Smooth muscle cell (in vitro differentiated cells): ENCODE results near the gene TSPAN18. TPM values are rescaled to one million over a fixed set of nuclear protein-coding genes. Genes with fewer than 3 reads are reported as not detected.

Experiments
- DNase-seq: peaks from one replicate; lab custom pipeline; 2025; ENCODE audit not compliant: unreplicated experiment; lab: John Stamatoyannopoulos, UW
- H2AFZ ChIP-seq: fragments of 200-600 bp; sonication (generic); 2 replicates; pipeline ENCODE4 v1.6.0; 2016; ENCODE audit warnings: antibody characterized with exemption, low read depth, mild to moderate bottlenecking
- H3F3A ChIP-seq: fragments of 200-600 bp; sonication (generic); 2 replicates; pipeline ENCODE4 v1.6.0; 2017; ENCODE audit warnings: antibody characterized with exemption, low read depth
- H3K27ac ChIP-seq: fragments of 200-600 bp; sonication (generic); 2 replicates; pipeline ENCODE4 v1.5.1; 2016; ENCODE audit warnings: low read depth, mild to moderate bottlenecking
- H3K27me3 ChIP-seq: fragments of 200-600 bp; sonication (generic); 2 replicates; pipeline ENCODE4 v1.6.1; 2016; ENCODE audit warnings: low read depth, mild to moderate bottlenecking
- H3K36me3 ChIP-seq: fragments of 200-600 bp; sonication (generic); 2 replicates; pipeline ENCODE4 v1.5.1; 2016; ENCODE audit warnings: low read depth
- H3K4me1 ChIP-seq: fragments of 200-600 bp; sonication (generic); 2 replicates; pipeline ENCODE4 v1.5.1; 2016; ENCODE audit warnings: low read depth
- H3K4me2 ChIP-seq: fragments of 200-600 bp; sonication (generic); 2 replicates; pipeline ENCODE4 v1.6.0; 2016; ENCODE audit warnings: mild to moderate bottlenecking
- H3K4me3 ChIP-seq: fragments of 200-600 bp; sonication (generic); 2 replicates; pipeline ENCODE4 v1.5.1; 2016; ENCODE audit warnings: mild to moderate bottlenecking
- H3K79me2 ChIP-seq: fragments of 200-600 bp; sonication (generic); 2 replicates; pipeline ENCODE4 v1.6.0; 2016; ENCODE audit warnings: low read depth, mild to moderate bottlenecking
- H3K9ac ChIP-seq: fragments of 200-600 bp; sonication (generic); 2 replicates; pipeline ENCODE4 v1.6.0; 2016; ENCODE audit warnings: low read depth
- H3K9me3 ChIP-seq: fragments of 200-600 bp; sonication (generic); replicated peaks from 2 replicates; pipeline ENCODE4 v1.5.1; 2016; ENCODE audit warnings: low read depth
- H4K20me1 ChIP-seq: fragments of 200-600 bp; sonication (generic); 2 replicates; pipeline ENCODE4 v1.6.0; 2016; ENCODE audit warnings: low read depth
- WGBS: methylation state at CpG from one replicate; pipeline ENCODE4 v1.1.7; 2016; ENCODE audit warnings: low lambda C conversion rate; 5-methylcytosine and 5-hydroxymethylcytosine counted together
- polyA plus RNA-seq: library from polyadenylated mRNA; unstranded; fragments of >200 nt; fragmentation: Nextera tagmentation; extraction: Ambion mirVana; gene quantifications from 2 replicates; pipeline ENCODE4 v1.2.1, GENCODE V29; 2016
- total RNA-seq: library from RNA; depleted of rRNA; stranded (reverse); fragments of >200 nt; gene quantifications from 2 replicates; pipeline ENCODE4 v1.2.3, GENCODE V29; 2014
- TF ChIP-seq, protein P1 (sequence below): fragments of 200-600 bp; sonication (generic); IDR thresholded peaks from 2 replicates; pipeline ENCODE4 v1.5.1; 2017; ENCODE audit warnings: borderline replicate concordance, mild to moderate bottlenecking, antibody characterized with exemption; ENCODE audit not compliant: insufficient read depth, poor library complexity, severe bottlenecking

The TSPAN18 gene
- total and polyA plus RNA-seq, 2 experiments from 2014 or later, result 3.4 to 15.3 TPM

DNA sequence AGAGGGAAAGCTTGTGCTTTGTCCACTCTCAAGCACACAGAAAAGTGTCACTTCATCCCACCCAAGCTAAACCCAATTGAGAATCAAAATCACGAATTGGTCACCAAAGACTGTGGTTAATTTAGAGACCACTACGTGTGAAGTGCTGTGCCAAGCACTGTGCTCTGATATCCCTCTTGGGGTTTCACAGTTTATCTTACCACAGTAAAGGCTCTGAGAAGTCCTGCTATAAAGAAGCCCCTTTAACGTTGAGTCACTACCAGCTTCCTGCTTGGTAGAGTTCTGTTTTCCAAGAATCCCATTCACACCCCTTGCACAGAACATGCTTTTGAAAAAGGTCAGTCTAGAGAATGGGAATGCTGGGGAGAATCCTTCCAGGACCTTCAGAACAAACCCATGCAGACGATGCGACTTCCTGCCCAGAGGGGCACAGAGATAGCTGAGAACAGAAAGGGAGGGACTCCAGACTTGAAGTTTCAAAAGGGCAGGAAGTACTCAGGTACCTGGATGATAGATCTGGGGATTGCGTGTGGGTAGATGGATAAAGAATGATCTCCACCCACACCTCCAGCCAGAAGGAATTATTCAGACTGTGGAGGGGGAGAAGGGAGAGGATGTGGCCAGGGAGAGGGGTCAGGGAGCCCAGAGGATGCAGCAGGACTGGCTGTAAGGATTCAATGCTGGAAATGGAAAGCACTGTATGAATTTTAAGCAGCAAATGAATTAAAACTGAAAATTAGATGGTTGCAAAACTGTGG is 18.1 kb upstream of the TSPAN18 start:
- Histone ChIP-seq H3K4me2 (no peak overlapping the region), H3K4me3 (no peak overlapping the region), H3K79me2 (no peaks in the 10 kb centered on the region), H3F3A (no peaks in the 10 kb centered on the region), H3K9ac (no peak overlapping the region), H4K20me1 (no peaks in the 10 kb centered on the region), H3K27ac (no peak overlapping the region), H3K9me3 (no peaks in the 10 kb centered on the region), H3K27me3 (no peaks in the 10 kb centered on the region), H3K4me1 (peaks cover 18% of the 10 kb centered on the region), H2AFZ (no peak overlapping the region), H3K36me3 (no peaks in the 10 kb centered on the region)
- DNase-seq, result no peak
- TF ChIP-seq, protein P1, sequence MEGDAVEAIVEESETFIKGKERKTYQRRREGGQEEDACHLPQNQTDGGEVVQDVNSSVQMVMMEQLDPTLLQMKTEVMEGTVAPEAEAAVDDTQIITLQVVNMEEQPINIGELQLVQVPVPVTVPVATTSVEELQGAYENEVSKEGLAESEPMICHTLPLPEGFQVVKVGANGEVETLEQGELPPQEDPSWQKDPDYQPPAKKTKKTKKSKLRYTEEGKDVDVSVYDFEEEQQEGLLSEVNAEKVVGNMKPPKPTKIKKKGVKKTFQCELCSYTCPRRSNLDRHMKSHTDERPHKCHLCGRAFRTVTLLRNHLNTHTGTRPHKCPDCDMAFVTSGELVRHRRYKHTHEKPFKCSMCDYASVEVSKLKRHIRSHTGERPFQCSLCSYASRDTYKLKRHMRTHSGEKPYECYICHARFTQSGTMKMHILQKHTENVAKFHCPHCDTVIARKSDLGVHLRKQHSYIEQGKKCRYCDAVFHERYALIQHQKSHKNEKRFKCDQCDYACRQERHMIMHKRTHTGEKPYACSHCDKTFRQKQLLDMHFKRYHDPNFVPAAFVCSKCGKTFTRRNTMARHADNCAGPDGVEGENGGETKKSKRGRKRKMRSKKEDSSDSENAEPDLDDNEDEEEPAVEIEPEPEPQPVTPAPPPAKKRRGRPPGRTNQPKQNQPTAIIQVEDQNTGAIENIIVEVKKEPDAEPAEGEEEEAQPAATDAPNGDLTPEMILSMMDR, result no peak
- WGBS, result 71% methylated on average over 6 of the region's 6 CpGs

DNA sequence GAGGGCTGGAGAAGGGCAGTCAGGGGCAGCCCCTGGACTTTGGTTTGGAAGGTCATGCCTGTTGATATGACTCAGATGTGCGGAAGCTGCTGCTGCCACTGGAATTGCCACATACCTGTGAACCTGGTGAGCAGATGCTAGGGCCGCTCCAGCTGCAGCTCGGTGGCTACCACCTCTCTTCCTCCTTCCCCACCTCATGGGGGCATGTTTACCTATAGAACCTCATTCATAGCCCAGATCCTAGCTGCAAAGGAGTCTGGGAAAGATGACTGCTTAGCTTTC is 17.5 kb upstream of the TSPAN18 start:
- no peak overlapping the region for H3K27ac ChIP-seq
- no peaks in the 10 kb centered on the region for H3K27me3 ChIP-seq
- H3K79me2 ChIP-seq, result no peaks in the 10 kb centered on the region
- H3K9ac ChIP-seq, result no peak overlapping the region
- WGBS, result 84% methylated on average over 3 of the region's 3 CpGs
- H3K4me2 ChIP-seq, result no peak overlapping the region
- peaks cover 18% of the 10 kb centered on the region for H3K4me1 ChIP-seq
- no peak overlapping the region for H3K4me3 ChIP-seq
- no peak overlapping the region for H2AFZ ChIP-seq
- no peaks in the 10 kb centered on the region for H3K36me3 ChIP-seq
- TF ChIP-seq, protein P1, result no peak
- no peaks in the 10 kb centered on the region for H3F3A ChIP-seq
- no peak for DNase-seq
- H4K20me1 ChIP-seq, result no peaks in the 10 kb centered on the region
- no peaks in the 10 kb centered on the region for H3K9me3 ChIP-seq

DNA sequence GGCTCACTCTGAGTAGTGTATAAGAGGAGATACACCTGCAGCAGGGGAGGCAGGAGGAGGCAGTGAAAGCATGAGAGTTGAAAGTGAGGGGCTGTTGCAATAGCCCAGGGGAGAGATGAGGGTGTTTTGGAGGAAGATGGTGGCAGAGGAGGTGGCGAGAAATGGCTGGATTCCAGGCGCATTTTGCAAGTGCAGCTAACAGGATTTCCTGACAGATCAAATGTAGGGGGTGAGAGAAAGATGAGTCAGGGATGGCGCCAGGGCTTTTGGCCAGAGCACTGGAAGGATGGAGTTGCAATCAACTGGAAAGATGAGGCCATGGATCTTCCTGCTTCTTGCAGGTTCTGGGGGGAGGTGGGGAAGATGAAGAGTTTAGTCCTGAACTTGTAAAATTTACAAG is 16.8 kb upstream of the TSPAN18 start:
- WGBS, result 84% methylated on average over 3 of the region's 3 CpGs
- TF ChIP-seq, protein P1, result no peak
- no peaks in the 10 kb centered on the region for H3K79me2 ChIP-seq
- H3K27me3 ChIP-seq, result no peaks in the 10 kb centered on the region
- no peak overlapping the region for H2AFZ ChIP-seq
- H3K4me2 ChIP-seq, result no peak overlapping the region
- DNase-seq, result no peak
- H3K27ac ChIP-seq, result no peak overlapping the region
- H3F3A ChIP-seq, result no peaks in the 10 kb centered on the region
- H3K4me3 ChIP-seq, result no peak overlapping the region
- no peaks in the 10 kb centered on the region for H3K36me3 ChIP-seq
- no peaks in the 10 kb centered on the region for H4K20me1 ChIP-seq
- H3K9me3 ChIP-seq, result no peaks in the 10 kb centered on the region
- no peak overlapping the region for H3K9ac ChIP-seq
- H3K4me1 ChIP-seq, result peaks cover 18% of the 10 kb centered on the region
